Endodermal cell (in vitro differentiated cells): ENCODE data around the gene TLR9. TPM values are rescaled to one million over a fixed set of nuclear protein-coding genes. Genes with fewer than 3 reads are reported as not detected.

Experiments
- DNase-seq: peaks from one replicate; pipeline ENCODE4 v3.0.0-alpha.2; 2017
- H3K27ac ChIP-seq: 2 replicates; pipeline ENCODE4 v1.5.1; 2013; ENCODE audit warnings: mild to moderate bottlenecking, low read depth, low read length, moderate library complexity
- H3K27me3 ChIP-seq: 2 replicates; pipeline ENCODE4 v1.6.1; 2013; ENCODE audit warnings: mild to moderate bottlenecking, low read length, moderate library complexity; ENCODE audit not compliant: insufficient read depth, control insufficient read depth, poor library complexity, severe bottlenecking
- H3K36me3 ChIP-seq: 2 replicates; pipeline ENCODE4 v1.7.0; 2013; ENCODE audit warnings: mild to moderate bottlenecking, low read length, moderate library complexity; ENCODE audit not compliant: control insufficient read depth, insufficient read depth
- H3K4me1 ChIP-seq: one replicate; pipeline ENCODE4 v1.7.0; 2013; ENCODE audit warnings: low read length; ENCODE audit not compliant: control insufficient read depth, insufficient read depth
- H3K4me3 ChIP-seq: 2 replicates; pipeline ENCODE4 v1.5.1; 2013; ENCODE audit warnings: mild to moderate bottlenecking, low read length, moderate library complexity
- H3K9ac ChIP-seq: 2 replicates; pipeline ENCODE4 v1.6.1; 2013; ENCODE audit warnings: mild to moderate bottlenecking, low read length, moderate library complexity; ENCODE audit not compliant: poor library complexity, severe bottlenecking; ENCODE audit errors: extremely low read depth
- H3K9me3 ChIP-seq: 2 replicates; pipeline ENCODE4 v1.6.1; 2013; ENCODE audit warnings: mild to moderate bottlenecking, low read length, moderate library complexity; ENCODE audit not compliant: control insufficient read depth
- H3K27ac Mint-ChIP-seq: 2 replicates; pipeline ENCODE4 v1.8.0; 2020; ENCODE audit warnings: mixed read lengths
- H3K27me3 Mint-ChIP-seq: 2 replicates; pipeline ENCODE4 v1.8.0; 2021; ENCODE audit warnings: mild to moderate bottlenecking, mixed read lengths; ENCODE audit not compliant: insufficient read depth
- H3K36me3 Mint-ChIP-seq: 2 replicates; pipeline ENCODE4 v1.8.0; 2020; ENCODE audit warnings: low read depth, mixed read lengths
- H3K4me1 Mint-ChIP-seq: 2 replicates; pipeline ENCODE4 v1.8.0; 2020; ENCODE audit warnings: mixed read lengths
- H3K4me3 Mint-ChIP-seq: 2 replicates; pipeline ENCODE4 v1.8.0; 2020; ENCODE audit warnings: mild to moderate bottlenecking, moderate library complexity, mixed read lengths
- H3K9me3 Mint-ChIP-seq: 2 replicates; pipeline ENCODE4 v1.8.0; 2020; ENCODE audit warnings: mild to moderate bottlenecking, mixed read lengths
- WGBS, 2 experiments: methylation state at CpG; one replicate each; pipeline versions ENCODE4 v1.1.5 to v1.1.7; 2013; ENCODE audit warnings: missing lambda C conversion rate in 2 of 2, mixed read lengths in 1 of 2; ENCODE audit not compliant: insufficient coverage in 1 of 2, insufficient read length in 1 of 2; 5-methylcytosine and 5-hydroxymethylcytosine counted together
- total RNA-seq, 2 donors: library from RNA; stranded (reverse); fragmentation: NEBNext Ultra II Directional in 1 of 2; extraction: Animal tissue kit (Norgen Biotek cat#: 25700) in 1 of 2; gene quantifications; 2 replicates in 1 of 2; 3 replicates in 1 of 2; pipeline ENCODE4 v1.2.1, GENCODE V29; 2021
- TF ChIP-seq, protein P1 (sequence below): fragments of 200-600 bp; sonication (generic); conservative IDR thresholded peaks from 2 replicates; pipeline ENCODE4 v1.5.0; 2021; ENCODE audit warnings: antibody characterized with exemption, mild to moderate bottlenecking

Gene TLR9
- total RNA-seq, 2 donors from 2014 or later, result 0.11 TPM; not detected in 1

DNA sequence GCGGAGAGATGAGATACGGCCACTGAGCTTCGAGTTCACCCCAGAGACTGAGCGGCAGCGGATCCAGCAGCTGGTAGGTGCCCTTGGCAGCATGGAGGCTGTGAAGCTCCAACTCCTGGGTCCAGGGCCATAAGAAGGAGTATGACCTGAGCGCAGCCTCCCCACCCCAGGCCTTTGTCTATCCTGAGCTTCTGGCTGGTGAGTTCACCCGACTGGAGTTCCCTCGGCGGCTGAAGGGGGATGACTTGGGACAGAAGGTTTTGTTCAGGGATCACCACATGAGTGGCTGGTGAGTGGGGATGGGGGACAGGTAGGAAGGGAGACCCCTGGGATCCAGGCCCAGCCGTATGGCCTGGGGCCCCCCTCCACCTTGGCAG lies 22.7 kb upstream of the TLR9 start:
- Mint-ChIP-seq H3K27me3 (peaks cover 40% of the 10 kb centered on the region), H3K4me1 (no peaks in the 10 kb centered on the region), H3K4me3 (no peak overlapping the region), H3K36me3 (peaks cover 18% of the 10 kb centered on the region), H3K27ac (no peak overlapping the region), H3K9me3 (peaks cover 2% of the 10 kb centered on the region)
- H3K4me1 ChIP-seq, result no peaks in the 10 kb centered on the region
- peaks cover 24% of the 10 kb centered on the region for H3K36me3 ChIP-seq
- peaks cover 19% of the 10 kb centered on the region for H3K27me3 ChIP-seq
- 94 to 100% methylated on average over 1 to 10 of the region's 10 CpGs for WGBS, 2 experiments
- no peak overlapping the region for H3K27ac ChIP-seq
- no peaks in the 10 kb centered on the region for H3K9me3 ChIP-seq
- H3K4me3 ChIP-seq, result no peak overlapping the region
- DNase-seq, result no peak
- TF ChIP-seq, protein P1, sequence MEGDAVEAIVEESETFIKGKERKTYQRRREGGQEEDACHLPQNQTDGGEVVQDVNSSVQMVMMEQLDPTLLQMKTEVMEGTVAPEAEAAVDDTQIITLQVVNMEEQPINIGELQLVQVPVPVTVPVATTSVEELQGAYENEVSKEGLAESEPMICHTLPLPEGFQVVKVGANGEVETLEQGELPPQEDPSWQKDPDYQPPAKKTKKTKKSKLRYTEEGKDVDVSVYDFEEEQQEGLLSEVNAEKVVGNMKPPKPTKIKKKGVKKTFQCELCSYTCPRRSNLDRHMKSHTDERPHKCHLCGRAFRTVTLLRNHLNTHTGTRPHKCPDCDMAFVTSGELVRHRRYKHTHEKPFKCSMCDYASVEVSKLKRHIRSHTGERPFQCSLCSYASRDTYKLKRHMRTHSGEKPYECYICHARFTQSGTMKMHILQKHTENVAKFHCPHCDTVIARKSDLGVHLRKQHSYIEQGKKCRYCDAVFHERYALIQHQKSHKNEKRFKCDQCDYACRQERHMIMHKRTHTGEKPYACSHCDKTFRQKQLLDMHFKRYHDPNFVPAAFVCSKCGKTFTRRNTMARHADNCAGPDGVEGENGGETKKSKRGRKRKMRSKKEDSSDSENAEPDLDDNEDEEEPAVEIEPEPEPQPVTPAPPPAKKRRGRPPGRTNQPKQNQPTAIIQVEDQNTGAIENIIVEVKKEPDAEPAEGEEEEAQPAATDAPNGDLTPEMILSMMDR, result no peak
- H3K9ac ChIP-seq, result no peak overlapping the region

DNA sequence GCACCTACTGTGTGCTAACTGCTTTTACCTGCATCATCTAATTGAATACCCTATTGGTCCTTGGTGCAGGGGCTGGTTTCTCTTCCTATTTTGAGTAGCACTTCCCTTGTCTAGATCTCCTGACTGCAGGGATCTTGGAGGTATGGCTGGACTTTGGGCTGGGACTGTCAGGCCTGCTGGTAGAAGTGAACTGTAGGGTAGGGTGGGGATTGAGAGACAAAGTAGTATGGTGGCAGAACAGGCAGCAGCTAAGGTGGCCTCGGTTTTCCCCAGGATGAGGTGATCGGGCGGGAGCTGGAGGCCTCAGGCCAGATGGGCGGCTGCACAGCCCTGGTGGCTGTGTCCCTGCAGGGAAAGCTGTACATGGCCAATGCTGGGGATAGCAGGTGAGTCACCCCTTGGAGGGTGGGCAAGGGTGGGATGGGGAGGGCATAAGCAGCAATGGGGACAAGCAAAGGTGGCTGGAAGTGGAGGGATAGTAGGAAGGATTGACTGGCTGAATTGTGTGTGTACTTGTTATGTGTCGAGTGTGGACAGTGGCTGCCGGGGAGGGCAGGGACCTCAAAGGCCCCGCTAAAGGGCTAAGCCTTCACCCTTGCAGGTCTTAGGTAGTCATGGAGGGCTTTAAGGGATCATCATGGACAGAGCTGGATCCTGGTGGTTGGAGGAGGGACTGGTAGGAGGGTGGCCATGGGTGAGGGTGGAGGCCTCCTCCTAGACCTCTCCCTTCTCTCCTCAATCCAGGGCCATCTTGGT lies 22.1 kb upstream of the TLR9 start:
- H3K4me3 Mint-ChIP-seq, result no peak overlapping the region
- no peaks in the 10 kb centered on the region for H3K4me1 Mint-ChIP-seq
- H3K27ac Mint-ChIP-seq, result peak overlapping the region; percentile 46
- Histone ChIP-seq H3K27me3 (peaks cover 19% of the 10 kb centered on the region), H3K9ac (no peak overlapping the region), H3K36me3 (peaks cover 18% of the 10 kb centered on the region), H3K4me3 (no peak overlapping the region), H3K27ac (no peak overlapping the region), H3K4me1 (no peaks in the 10 kb centered on the region), H3K9me3 (no peaks in the 10 kb centered on the region)
- WGBS, 2 experiments, result 92% methylated on average over 7 of the region's 7 CpGs; no CpG with 5 or more reads in 1 of the 2 experiments
- TF ChIP-seq, protein P1, result no peak
- DNase-seq, result no peak
- peaks cover 41% of the 10 kb centered on the region for H3K27me3 Mint-ChIP-seq
- H3K9me3 Mint-ChIP-seq, result peaks cover 2% of the 10 kb centered on the region
- H3K36me3 Mint-ChIP-seq, result peaks cover 13% of the 10 kb centered on the region

DNA sequence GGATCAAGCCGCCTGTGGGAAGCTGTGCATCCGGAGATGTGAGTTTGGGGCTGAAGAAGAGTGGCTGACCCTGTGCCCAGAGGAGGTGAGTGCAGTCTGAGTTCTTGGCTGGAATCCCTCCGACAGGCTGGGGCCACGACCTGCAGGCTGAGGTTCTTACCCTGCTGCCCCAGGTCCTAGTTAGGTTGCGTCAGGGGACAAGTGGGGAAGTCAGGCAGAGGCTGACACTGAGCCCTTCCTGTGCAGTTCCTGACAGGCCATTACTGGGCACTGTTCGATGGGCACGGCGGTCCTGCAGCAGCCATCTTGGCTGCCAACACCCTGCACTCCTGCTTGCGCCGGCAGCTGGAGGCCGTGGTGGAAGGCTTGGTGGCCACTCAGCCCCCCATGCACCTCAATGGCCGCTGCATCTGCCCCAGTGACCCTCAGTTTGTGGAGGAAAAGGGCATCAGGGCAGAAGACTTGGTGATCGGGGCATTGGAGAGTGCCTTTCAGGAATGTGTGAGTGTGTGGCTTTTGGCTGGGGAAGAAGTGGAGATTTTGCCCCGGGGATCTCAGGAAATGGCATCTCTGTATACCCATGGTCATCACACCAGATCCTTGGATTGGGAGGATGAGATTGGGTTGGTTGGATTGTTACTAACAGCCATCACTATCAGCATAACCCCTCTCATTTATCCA lies 21.4 kb upstream of the TLR9 start:
- no peaks in the 10 kb centered on the region for H3K4me1 Mint-ChIP-seq
- Histone ChIP-seq H3K36me3 (peaks cover 11% of the 10 kb centered on the region), H3K27me3 (peaks cover 19% of the 10 kb centered on the region), H3K4me3 (no peak overlapping the region), H3K27ac (no peak overlapping the region), H3K4me1 (no peaks in the 10 kb centered on the region), H3K9me3 (no peaks in the 10 kb centered on the region), H3K9ac (no peak overlapping the region)
- TF ChIP-seq, protein P1, result no peak
- H3K36me3 Mint-ChIP-seq, result peaks cover 8% of the 10 kb centered on the region
- no peak for DNase-seq
- peaks cover 2% of the 10 kb centered on the region for H3K9me3 Mint-ChIP-seq
- peaks cover 41% of the 10 kb centered on the region for H3K27me3 Mint-ChIP-seq
- no peak overlapping the region for H3K27ac Mint-ChIP-seq
- peak overlapping the region; percentile 56 for H3K4me3 Mint-ChIP-seq
- 76 to 91% methylated on average over 8 to 14 of the region's 14 CpGs for WGBS, 2 experiments
